NCI-H1105 (cell line): ENCODE results near the gene NUDT4.
"Not testable (repeated sequence)": the region's sequence is repeated elsewhere in the genome, so short reads cannot be mapped to it uniquely, and the experiment has no call there.

Experiments
- DNase-seq: peaks from one replicate; lab custom pipeline; 2025; lab: John Stamatoyannopoulos, UW

Gene NUDT4

GRCh38 chr12:93402333-93403311 lies 24.9 kb downstream of the NUDT4 start:
- DNase-seq, result no peak

- no peak for DNase-seq
Observed at GRCh38 chr12:93403988-93404803, 26.5 kb downstream of the NUDT4 start.

- no peak for DNase-seq
Observed at GRCh38 chr12:93404961-93405849, 27.5 kb downstream of the NUDT4 start.

DNA sequence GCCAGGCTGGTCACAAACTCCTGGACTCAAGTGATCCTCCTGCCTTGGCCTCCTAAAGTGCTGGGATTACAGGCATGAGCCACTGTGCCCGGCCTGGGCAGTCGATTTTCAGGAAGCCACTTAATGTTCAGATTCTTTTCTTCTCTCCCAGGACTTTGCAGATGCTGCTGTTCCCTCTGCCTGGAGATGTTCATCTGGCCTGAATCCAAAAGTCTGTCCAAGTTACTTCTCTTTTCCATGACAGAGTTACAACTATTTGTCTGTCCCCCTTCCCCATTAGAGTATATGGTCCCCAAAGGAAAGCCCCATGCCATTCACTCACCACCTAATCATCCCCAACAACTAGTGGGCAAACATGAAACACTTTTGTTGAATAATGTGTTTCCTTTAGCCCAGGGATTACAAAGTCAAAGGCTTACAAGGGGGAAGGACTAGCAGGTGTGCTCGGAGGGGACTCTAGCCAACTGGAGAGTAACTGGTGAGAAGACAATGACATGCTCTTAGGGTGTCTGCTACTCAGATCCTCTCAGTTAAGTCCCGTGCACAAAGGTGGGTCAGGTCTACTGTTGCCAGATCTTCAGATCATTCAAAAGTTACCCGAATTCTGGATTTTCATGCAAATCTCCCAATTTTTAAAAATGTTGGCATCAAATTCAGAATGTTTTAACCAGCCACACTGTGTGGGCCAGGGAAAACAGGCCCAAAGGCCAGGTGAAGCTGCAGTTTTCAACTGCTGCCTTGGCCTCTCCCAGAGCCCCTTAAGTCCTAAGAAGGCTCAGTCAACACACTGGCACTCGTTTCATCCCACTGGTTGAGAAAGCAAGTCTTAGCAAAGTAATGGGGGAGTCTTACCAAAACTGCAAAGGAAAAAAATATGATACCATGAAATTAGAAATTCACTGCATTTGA lies 29.6 kb downstream of the NUDT4 start:
- DNase-seq, result no peak

- DNase-seq, result no peak
Observed at GRCh38 chr12:93407963-93408283, 30.2 kb downstream of the NUDT4 start.

GRCh38 chr12:93408813-93409212 lies 31.1 kb downstream of the NUDT4 start:
- no peak for DNase-seq

DNA sequence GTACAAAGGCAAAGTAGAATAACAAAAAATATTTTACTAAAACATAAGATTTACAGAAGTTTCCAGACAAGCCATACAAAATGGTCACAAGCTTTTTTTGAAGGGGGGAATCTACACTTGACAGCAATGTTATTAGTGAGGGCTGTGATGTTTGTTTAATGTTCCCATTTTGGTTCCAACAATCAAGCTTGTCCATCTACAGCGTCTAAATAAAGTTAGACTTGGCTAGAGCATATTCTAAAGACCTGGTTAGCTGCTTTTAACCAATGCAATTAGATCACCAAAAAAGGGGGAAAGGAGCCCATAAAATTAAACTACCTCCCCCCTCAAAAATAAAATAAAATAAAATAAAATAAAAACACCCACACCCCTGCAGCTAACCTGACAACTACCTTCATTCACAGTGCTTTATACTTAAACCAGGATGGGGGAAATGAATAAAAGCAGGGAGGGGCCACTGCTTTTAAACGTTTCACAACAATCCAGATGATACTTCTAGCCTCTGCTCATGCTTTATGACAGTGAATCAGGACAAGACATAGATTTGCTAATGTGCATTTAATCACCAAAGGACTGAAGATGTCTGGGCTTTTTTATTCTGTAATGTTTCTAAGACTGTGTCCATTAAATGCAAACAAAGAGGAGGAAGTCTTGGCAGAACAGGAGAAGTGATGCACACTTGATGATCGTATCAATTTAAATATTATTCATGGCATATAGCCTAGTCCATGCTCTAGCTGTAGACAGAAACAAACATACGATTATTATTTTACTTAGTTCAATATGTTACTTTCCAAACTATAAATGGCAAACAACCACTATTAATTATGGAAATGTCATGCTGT lies 31.8 kb downstream of the NUDT4 start:
- DNase-seq, result not testable (repeated sequence)

DNA sequence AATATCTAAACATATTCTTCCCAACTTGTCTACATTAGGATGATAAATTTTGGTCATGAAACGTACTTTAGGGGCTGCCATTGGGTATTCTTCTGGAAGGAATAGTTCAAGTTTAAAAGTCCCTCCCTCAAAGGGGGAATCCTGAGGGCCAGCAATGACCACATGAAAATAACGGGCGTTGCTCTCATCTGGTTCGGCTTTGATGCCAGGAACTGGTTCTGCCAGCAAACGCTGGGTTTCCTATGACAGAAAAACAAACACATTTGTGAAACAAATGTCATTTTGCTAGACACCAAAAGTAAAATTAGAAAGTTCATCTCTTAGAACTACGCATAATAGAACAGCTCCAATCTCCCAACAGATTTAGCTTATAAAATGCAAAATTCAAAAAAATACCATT lies 33.3 kb downstream of the NUDT4 start:
- not testable (repeated sequence) for DNase-seq

GRCh38 chr12:93412396-93412795 lies 34.7 kb downstream of the NUDT4 start:
- DNase-seq, result not testable (repeated sequence)

DNA sequence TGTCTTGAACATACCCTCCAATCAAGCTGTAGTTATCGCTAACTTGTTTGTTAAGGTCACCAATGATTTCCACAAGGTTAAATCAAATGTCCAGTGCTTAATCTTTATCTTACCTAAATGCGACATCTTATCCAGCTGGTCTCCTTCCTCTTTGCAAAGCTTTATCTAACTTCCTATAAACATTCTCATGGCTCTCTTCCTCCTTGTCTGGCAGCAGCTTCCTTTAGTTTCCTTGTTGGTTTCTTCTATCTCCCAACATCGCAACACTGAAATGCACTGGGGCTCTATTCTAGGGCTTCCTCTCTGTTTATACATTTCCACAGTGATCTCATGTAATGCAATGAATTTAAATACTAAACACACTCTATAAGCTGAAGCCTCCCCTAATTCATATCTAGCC lies 35.3 kb downstream of the NUDT4 start:
- DNase-seq, result no peak

DNA sequence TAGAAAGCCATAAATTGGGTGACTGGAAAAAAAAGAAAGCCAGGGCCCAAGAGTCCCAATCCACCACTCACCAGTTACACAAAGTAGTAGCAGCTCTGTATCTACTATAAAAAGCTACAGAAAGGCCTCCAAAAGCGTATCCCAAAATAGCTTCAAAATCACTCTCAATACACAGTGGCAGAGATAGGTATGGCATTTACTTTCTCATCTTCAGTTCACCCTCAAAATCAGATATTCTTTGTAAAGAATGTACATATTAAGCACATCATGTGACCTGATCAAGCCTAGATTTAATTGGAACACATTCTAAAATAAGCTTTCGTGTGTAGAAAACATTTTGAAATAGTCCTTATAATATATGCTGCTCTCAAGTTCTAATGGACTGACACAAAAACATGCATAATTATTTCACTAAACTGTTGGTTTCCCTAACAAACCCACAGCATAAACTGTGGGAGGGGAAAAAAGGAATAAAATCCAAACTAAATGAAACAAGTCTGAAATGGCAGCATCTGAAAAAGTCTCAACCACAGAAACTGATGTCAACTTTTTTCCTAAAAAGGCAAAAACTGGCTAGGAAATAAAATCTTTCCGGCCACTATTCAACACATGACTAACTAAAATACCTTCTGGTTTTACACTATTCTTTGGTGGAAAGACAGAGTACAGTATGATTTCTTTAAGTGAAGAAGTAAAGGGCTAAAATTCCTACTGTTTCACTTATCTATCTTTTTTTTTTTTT lies 38.2 kb downstream of the NUDT4 start:
- DNase-seq, result no peak

- DNase-seq, result no peak
Observed at GRCh38 chr12:93417967-93418480, 40.3 kb downstream of the NUDT4 start.

DNA sequence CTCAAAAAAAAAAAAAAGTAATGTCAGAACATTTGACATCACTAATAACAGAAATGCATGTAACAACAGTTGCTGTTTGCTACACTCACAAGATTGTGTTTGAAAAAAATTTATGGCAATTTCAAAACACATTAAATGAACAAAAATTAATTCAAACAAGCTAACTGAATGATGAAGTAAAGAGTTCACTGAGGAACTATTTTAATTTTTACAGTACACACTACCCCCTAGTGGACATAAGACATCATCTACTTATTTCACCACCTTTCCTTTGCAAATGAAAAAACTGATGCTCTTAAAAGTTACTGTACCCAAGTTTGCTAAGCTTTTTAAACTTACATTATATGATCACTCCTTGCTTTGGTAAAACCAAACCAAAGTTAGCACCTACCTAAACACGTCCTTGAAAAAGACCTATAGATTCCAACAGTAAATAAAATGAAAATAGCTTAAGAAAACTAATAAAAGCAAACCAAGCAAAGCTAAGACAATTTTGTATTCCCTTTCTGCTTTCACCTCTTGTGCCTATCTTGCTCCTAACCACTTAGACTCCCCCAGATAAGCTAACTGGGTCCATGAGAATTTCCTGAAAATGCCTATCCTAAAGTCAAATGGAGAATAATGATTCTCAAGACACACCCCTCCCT lies 41.8 kb downstream of the NUDT4 start:
- peak; percentile 18 for DNase-seq

- DNase-seq, result no peak
Observed at GRCh38 chr12:93422050-93422449, 44.3 kb downstream of the NUDT4 start.

- no peak for DNase-seq
Observed at GRCh38 chr12:93425736-93426411, 48.1 kb downstream of the NUDT4 start.

- no peak for DNase-seq
Observed at GRCh38 chr12:93426412-93426805, 48.7 kb downstream of the NUDT4 start.

DNA sequence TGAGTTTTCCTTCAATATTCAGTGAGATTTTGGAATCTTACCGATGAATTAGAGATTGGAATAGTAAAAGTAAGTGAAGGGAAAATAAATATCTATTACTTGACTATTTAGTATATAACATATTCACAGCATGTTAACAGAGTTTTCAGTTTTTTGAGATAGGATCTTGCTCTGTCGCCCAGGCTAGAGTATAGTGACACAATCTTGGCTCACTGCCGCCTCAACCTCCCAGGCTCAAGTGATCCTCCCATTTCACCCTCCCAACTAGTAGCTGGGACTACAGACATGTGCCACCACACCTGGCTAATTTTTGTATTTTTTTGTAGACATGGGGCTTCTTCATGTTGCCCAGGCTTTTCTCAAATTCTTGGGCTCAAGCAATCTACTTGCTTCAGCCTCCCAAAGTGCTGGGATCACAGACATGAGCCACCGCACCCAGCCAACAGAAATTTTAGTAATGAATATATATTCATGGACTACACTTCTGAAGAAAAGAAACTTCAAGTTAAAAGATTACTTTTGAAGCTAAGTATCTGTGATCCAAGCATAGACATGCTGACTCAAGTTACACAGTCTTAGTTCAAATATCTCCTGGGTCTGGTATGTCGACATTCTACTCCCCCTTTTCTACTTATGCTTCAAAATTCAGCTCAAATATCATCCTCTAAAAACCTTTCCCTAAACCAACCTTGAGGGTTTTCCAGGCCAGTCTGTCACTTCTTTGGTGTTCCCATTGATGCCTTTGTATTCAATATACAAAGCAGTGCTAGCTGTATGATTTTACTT lies 50.2 kb downstream of the NUDT4 start:
- DNase-seq, result no peak
